IPS DF 6.9 (cell line): ENCODE results near the gene OR6C75.
"Not testable (repeated sequence)": the region's sequence is repeated elsewhere in the genome, so short reads cannot be mapped to it uniquely, and the experiment has no call there.

Experiments used
- DNase-seq: peaks from one replicate; pipeline ENCODE4 v3.0.0-alpha.2; 2013; ENCODE audit warnings: low read depth, low spot score
- H3K27ac ChIP-seq: one replicate; pipeline ENCODE4 v1.5.1; 2013; ENCODE audit warnings: low read length, control low read depth
- H3K27me3 ChIP-seq: 2 replicates; pipeline ENCODE4 v1.6.1; 2013; ENCODE audit warnings: mild to moderate bottlenecking, low read length; ENCODE audit not compliant: control insufficient read depth, insufficient read depth
- H3K36me3 ChIP-seq: 2 replicates; pipeline ENCODE4 v1.6.1; 2013; ENCODE audit warnings: low read length; ENCODE audit not compliant: control insufficient read depth, insufficient read depth
- H3K4me1 ChIP-seq: 2 replicates; pipeline ENCODE4 v1.6.1; 2013; ENCODE audit warnings: low read length; ENCODE audit not compliant: control insufficient read depth, insufficient read depth
- H3K4me3 ChIP-seq: 2 replicates; pipeline ENCODE4 v1.5.1; 2013; ENCODE audit warnings: mild to moderate bottlenecking, low read length
- H3K9me3 ChIP-seq: 2 replicates; pipeline ENCODE4 v1.6.1; 2013; ENCODE audit warnings: low read length, inconsistent platforms; ENCODE audit not compliant: control insufficient read depth, insufficient read depth
- WGBS: extraction: QIAGEN DNeasy Blood & Tissue Kit; methylation state at CpG from one replicate; pipeline ENCODE4 v1.1.7; 2013; ENCODE audit warnings: mixed read lengths, missing lambda C conversion rate; ENCODE audit not compliant: insufficient read length, insufficient coverage; 5-methylcytosine and 5-hydroxymethylcytosine counted together

Gene OR6C75

DNA sequence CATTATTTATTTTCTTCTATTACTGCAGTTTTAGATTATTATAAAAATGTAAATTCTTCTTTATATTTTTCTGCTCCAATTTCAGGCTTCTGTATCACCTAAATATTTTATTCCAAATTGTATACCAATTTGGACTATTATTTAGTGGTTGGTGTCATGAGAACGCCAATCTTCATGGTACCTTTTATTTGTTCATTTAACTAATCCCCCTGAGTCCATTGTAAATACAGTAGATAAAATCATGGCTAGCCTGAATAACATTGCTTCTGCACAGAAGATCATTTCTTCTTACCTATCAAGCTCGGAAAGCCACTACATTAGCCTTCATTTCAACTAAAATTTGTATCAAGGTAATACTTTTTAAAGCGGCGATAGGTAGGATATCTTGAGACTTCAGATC is at the start of gene OR6C75:
TSS of gene OR6C75 (plus strand) at position 301 of the 400 bp plus-strand sequence. CDS start 2,136 bp downstream, outside the sequence.
- Histone ChIP-seq H3K9me3 (no peaks in the 10 kb centered on the region), H3K36me3 (no peaks in the 10 kb centered on the region), H3K27me3 (no peaks in the 10 kb centered on the region), H3K27ac (no peak within 1 kb of the TSS), H3K4me3 (no peak within 1 kb of the TSS), H3K4me1 (no peaks in the 10 kb centered on the region)
- no CpG with 5 or more reads among the region's 4 CpGs for WGBS
- DNase-seq, result no peak

DNA sequence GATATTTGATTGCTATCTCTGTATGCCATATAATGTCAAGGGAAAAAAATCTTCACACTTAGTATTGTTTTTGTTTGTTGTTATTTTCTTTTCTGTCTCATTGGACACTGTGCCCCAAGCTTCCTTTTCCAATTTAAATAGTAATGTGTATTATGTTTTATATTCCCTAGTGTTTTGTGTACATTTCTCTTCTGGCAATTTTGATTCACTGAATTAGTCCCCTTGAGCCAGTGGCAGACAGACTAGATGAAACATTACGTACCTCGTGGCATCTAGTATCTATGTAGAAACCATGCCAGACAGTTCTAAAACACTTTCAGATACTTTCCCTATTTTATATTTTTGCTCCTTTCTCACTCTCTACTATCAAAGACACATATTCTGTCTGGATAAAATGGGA is 48.7 kb upstream of the OR6C75 start, which contains the start of gene OR6C1:
TSS of gene OR6C1 (plus strand) at position 301 of the 400 bp plus-strand sequence. CDS start 6,257 bp downstream, outside the sequence.
- no peak within 1 kb of the TSS for H3K27ac ChIP-seq
- no peaks in the 10 kb centered on the region for H3K4me1 ChIP-seq
- no peak within 1 kb of the TSS for H3K4me3 ChIP-seq
- no peaks in the 10 kb centered on the region for H3K27me3 ChIP-seq
- no peak for DNase-seq
- no peaks in the 10 kb centered on the region for H3K36me3 ChIP-seq
- no CpG with 5 or more reads among the region's 2 CpGs for WGBS
- H3K9me3 ChIP-seq, result no peaks in the 10 kb centered on the region

DNA sequence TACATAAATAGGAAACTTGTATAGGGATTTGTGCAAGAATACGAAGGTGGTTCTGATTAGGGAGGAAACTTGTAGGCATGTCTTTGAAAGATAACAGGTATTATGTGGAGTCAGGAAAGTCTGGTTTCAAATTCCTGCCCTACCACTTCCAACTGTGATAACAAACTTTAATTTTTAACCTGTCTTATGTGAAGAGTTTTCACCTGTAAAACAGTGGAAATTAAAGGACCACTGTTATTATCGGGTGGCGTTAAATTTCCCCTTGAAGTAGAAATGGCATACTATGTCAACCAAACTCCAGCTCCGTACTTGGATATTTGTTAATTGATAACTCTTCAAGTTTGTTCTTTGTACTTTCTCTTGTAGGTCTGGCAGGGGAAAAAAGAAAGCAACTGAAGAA is 42.6 kb upstream of the OR6C75 start:
- no peak for DNase-seq
- Histone ChIP-seq H3K36me3 (no peaks in the 10 kb centered on the region), H3K4me1 (no peaks in the 10 kb centered on the region), H3K9me3 (no peaks in the 10 kb centered on the region), H3K27me3 (no peaks in the 10 kb centered on the region), H3K27ac (no peak overlapping the region), H3K4me3 (no peak overlapping the region)
- WGBS, result no CpG with 5 or more reads among the region's 4 CpGs

DNA sequence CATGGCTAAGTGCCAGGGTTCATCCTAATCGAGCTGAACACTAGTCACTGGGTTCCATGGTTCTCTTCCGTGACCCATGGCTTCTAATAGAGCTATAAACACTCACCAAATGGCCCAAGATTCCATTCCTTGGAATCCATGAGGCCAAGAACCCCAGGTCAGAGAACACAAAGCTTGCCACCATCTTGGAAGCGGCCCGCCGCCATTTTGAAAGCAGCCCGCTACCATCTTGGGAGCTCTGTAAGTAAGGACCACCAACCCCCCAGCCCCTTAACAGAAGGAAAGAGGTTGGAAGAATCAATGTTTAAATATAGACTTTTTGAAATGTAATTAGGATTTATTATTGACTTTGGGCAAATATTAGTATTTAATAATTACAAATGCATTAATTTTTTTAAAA is 37.0 kb upstream of the OR6C75 start:
- H3K27me3 ChIP-seq, H3K4me3 ChIP-seq, H3K36me3 ChIP-seq, DNase-seq, H3K9me3 ChIP-seq, H3K27ac ChIP-seq, H3K4me1 ChIP-seq: not testable (repeated sequence)
- WGBS, result no CpG with 5 or more reads among the region's 6 CpGs

DNA sequence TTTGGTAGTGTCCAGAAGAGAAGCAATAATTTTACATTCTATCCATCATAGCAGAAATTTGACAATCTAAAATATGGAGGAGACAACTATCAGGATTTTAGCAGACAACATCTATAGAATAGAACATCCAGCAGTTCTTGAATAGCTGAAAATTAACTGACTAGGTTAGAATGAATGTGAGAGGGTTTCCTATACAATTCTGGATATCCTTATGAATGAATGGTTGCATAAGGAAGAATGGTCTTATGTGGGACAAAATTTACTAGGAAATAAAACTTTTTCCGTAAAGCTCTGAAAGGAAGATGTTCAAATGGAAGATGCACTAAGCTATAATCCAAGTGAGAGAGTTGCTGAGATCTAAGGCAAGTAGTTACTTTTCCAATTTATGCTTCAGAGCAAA is 32.3 kb upstream of the OR6C75 start, which contains the start of gene OR6C3:
TSS of gene OR6C3 (plus strand) at position 301 of the 400 bp plus-strand sequence. CDS start 955 bp downstream, outside the sequence.
- Histone ChIP-seq H3K27ac (no peak within 1 kb of the TSS), H3K9me3 (no peaks in the 10 kb centered on the region), H3K36me3 (no peaks in the 10 kb centered on the region), H3K27me3 (no peaks in the 10 kb centered on the region), H3K4me3 (no peak within 1 kb of the TSS), H3K4me1 (no peaks in the 10 kb centered on the region)
- DNase-seq, result no peak
- WGBS, result no CpG with 5 or more reads among the region's 1 CpG

DNA sequence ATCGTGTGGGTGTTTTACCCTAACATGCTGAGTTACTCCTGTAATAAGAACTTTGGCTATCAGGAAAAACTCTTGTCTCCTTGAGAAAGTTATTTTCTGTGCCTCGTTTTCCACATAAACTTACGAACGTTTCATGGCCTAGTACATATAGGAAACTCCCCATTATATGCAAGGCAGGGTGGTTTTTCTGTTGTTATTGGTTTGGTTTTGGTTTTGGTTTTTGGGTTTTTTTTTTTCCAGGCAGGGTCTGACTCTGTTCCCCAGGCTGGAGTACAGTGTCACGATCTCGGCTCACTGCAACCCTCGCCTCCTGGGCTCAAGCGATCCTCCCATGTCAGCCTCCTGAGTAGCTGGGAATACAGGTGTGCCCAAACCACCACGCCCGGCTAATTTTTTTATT is 26.8 kb upstream of the OR6C75 start:
- Histone ChIP-seq H3K4me3 (no peak overlapping the region), H3K9me3 (no peaks in the 10 kb centered on the region), H3K27me3 (no peaks in the 10 kb centered on the region), H3K27ac (no peak overlapping the region), H3K4me1 (no peaks in the 10 kb centered on the region; the same call in 1 of the 2 replicates), H3K36me3 (no peaks in the 10 kb centered on the region)
- no peak for DNase-seq
- WGBS, result no CpG with 5 or more reads among the region's 10 CpGs

DNA sequence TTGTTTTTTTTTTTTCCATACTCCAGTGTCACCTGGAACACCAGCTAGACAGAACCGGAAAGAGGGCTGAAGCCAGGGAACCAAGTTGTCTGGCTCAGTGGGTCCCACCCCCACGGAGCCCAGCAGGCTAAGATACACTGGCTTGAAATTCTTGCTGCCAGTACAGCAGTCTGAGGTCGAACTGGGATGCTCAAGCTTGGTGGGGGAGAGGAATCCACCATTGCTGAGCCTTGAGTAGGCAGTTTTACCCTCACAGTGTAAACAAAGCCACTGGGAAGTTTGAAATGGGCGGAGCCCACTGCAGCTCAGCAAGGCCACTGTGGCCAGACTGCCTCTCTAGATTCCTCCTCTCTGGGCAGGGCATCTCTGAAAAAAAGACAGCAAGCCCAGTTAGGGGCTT is 7.4 kb upstream of the OR6C75 start:
- H3K27me3 ChIP-seq, H3K4me3 ChIP-seq, H3K9me3 ChIP-seq, H3K27ac ChIP-seq, H3K4me1 ChIP-seq, DNase-seq, H3K36me3 ChIP-seq: not testable (repeated sequence)
- WGBS, result no CpG with 5 or more reads among the region's 4 CpGs

DNA sequence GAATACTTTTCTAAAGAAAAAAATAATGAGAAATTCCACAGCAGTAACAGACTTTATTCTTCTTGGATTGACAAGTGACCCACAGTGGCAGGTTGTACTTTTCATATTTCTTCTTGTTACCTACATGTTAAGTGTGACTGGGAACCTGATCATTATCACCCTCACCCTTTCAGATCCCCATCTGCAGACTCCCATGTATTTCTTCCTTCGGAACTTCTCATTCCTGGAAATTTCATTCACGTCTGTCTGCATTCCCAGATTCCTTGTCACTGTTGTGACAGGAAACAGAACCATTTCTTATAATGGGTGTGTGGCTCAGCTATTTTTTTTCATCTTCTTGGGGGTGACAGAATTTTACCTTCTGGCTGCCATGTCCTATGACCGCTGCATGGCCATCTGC is 2.3 kb downstream of the OR6C75 start:
- WGBS, result no CpG with 5 or more reads among the region's 3 CpGs
- Histone ChIP-seq H3K36me3 (no peaks in the 10 kb centered on the region), H3K4me1 (no peaks in the 10 kb centered on the region), H3K9me3 (no peaks in the 10 kb centered on the region), H3K4me3 (no peak overlapping the region), H3K27me3 (no peaks in the 10 kb centered on the region), H3K27ac (no peak overlapping the region)
- DNase-seq, result no peak

DNA sequence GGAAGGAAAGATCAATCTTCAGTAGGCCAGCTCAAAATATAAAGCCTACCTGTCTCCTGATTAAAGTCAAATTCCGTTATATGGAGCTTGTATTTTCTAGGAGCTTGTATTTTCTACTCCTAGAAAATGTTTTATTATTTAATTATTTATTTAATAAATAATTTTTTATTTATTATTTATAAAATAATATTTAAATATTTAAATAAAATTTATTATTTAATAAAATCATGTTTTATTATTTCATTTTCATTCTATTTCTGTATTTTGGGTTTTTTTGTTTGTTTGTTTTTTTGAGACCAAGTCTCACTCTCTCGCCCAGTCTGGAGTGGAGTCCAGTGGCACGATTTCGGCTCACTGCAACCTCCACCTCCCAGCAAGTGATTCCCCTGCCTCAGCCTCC is 9.7 kb downstream of the OR6C75 start:
- no peaks in the 10 kb centered on the region for H3K9me3 ChIP-seq
- DNase-seq, result no peak
- no CpG with 5 or more reads among the region's 4 CpGs for WGBS

DNA sequence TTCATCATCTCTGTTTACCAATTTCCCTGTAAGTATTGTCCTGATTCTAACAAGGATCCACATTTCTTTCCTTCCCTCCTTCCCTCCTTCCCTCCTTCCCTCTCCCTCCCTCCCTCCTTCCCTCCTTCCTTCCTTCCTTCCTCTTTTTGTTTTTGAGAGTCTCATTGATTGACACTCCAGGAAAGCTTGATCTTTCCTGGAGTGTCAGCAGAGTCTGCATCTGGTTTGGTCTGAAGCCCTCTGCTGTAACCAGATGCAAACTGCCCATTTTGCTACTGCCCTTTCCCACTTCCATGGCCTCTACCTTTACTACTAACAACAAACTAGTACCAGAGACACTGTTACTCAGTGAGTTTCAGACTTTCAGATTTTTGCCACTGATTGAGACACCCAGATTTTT is 23.1 kb downstream of the OR6C75 start:
- no peak overlapping the region for H3K4me3 ChIP-seq
- H3K9me3 ChIP-seq, result no peaks in the 10 kb centered on the region
- no peak for DNase-seq
- H3K4me1 ChIP-seq, result no peaks in the 10 kb centered on the region
- no peaks in the 10 kb centered on the region for H3K27me3 ChIP-seq
- no peak overlapping the region for H3K27ac ChIP-seq
- H3K36me3 ChIP-seq, result no peaks in the 10 kb centered on the region

More for the DNA sequence above, 9.7 kb downstream of the OR6C75 start:
- Histone ChIP-seq H3K27ac (no peak overlapping the region), H3K4me3 (no peak overlapping the region), H3K27me3 (no peaks in the 10 kb centered on the region), H3K36me3 (no peaks in the 10 kb centered on the region), H3K4me1 (no peaks in the 10 kb centered on the region)

DNA sequence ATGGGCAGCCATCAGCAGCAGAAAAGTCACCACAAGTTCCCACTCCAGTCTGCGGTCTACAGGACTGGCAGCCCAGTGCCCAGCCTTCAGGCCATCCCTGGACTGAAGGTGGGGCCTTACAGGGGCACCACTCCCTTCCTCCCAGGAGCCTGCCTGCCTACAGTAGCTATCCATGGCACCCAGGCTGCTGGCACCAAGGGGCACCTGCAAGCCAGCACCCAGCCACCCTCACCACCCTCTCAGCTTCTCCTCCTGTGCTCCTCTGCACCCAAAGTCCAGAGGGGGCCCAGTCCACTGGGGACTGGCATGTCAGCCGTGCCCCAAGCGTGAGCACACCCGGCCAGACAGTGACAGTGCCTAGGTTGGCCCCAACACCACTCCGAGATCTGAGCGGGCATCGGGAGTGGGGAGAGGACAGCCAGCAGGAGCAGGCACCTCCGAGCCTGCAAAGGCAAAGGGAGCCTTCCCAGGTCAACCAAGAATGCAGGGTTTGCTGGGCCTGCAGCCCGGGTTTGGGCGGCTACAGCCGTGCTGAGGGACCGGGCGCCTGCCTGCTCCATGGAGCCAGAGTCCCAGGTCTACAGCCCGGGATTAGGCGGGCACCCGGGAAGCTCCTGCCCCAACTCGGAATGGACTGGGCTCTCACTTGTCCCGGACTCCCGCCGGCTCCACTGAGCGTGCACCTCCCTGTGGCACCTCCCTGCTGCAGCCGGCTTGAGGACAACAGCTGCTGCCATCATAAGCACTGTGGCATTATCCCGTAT is 29.4 kb downstream of the OR6C75 start:
- no CpG with 5 or more reads among the region's 23 CpGs for WGBS

More for the DNA sequence above, 29.4 kb downstream of the OR6C75 start:
- Histone ChIP-seq H3K27me3 (no peaks in the 10 kb centered on the region), H3K36me3 (no peaks in the 10 kb centered on the region), H3K4me1 (no peaks in the 10 kb centered on the region), H3K27ac (no peak overlapping the region), H3K4me3 (no peak overlapping the region), H3K9me3 (no peaks in the 10 kb centered on the region)
- DNase-seq, result no peak
